Vagina (tissue), 2 donors: ENCODE results near the gene NAT10.

ENCODE experiments used
- CTCF ChIP-seq, 3 experiments: fragments of 450-650 bp in 2 of 3; fragments of 200-600 bp in 1 of 3; sonication (generic) in 1 of 3; IDR thresholded peaks; one replicate each; pipeline ENCODE4 v1.5.1; 2017 to 2019; ENCODE audit warnings: antibody characterized with exemption in 3 of 3, mild to moderate bottlenecking in 2 of 3, moderate library complexity in 2 of 3
- POLR2A ChIP-seq, 2 donors: fragments of 450-650 bp; IDR thresholded peaks; one replicate each; pipeline ENCODE4 v1.6.1; 2017; ENCODE audit warnings: antibody characterized with exemption in 2 of 2, mild to moderate bottlenecking in 2 of 2, moderate library complexity in 2 of 2
- POLR2AphosphoS5 ChIP-seq, 2 donors: sonication (generic); formaldehyde crosslinking; IDR thresholded peaks; one replicate each; pipeline ENCODE4 v1.9.0; 2017; ENCODE audit warnings: antibody characterized with exemption in 2 of 2, mild to moderate bottlenecking in 2 of 2, low read depth in 1 of 2; ENCODE audit not compliant: insufficient read depth in 1 of 2

GRCh38 chr11:34158661-34159060 is 53.2 kb downstream of the NAT10 start:
- TF ChIP-seq POLR2A (IDR thresholded peaks at IDR 0.05), result no peak
- TF ChIP-seq POLR2AphosphoS5 (IDR thresholded peaks at IDR 0.05; ENCODE audit: insufficient read depth in 1 of 2, low read depth in 1 of 2), result no peak
- TF ChIP-seq CTCF (IDR thresholded peaks at IDR 0.05), result no peak
